K562 (cell line): Measurements from ENCODE around the gene KCP. TPM values are rescaled to one million over a fixed set of nuclear protein-coding genes. Genes with fewer than 3 reads are reported as not detected.
A peak's percentile ranks its signal among the peaks of the same experiment; 100 is the strongest.

Experiments
- ARID1B ChIP-seq: fragments of 450-650 bp; IDR thresholded peaks from 2 replicates; pipeline ENCODE4 v1.6.1; 2016; ENCODE audit warnings: antibody characterized with exemption, mild to moderate bottlenecking, inconsistent platforms
- CC2D1A ChIP-seq: fragments of 450-650 bp; IDR thresholded peaks from 2 replicates; pipeline ENCODE4 v1.6.1; 2017; ENCODE audit warnings: mild to moderate bottlenecking
- CREB1 ChIP-seq, 2 experiments: sonication (generic) in 1 of 2; formaldehyde crosslinking in 1 of 2; IDR thresholded peaks; 2 replicates each; pipeline versions ENCODE4 v1.6.1 to v1.8.0; 2012 to 2022; ENCODE audit warnings: inconsistent platforms in 1 of 2, mild to moderate bottlenecking in 1 of 2, missing genetic modification reagents in 1 of 2, moderate library complexity in 1 of 2
- CREM ChIP-seq: IDR thresholded peaks from 2 replicates; pipeline ENCODE4 v1.6.1; 2014; ENCODE audit warnings: antibody characterized with exemption, low read depth
- GATAD2B ChIP-seq: fragments of 450-650 bp; IDR thresholded peaks from 2 replicates; pipeline ENCODE4 v1.6.1; 2017; ENCODE audit warnings: mild to moderate bottlenecking, borderline replicate concordance
- HDGF ChIP-seq: fragments of 450-650 bp; IDR thresholded peaks from 2 replicates; pipeline ENCODE4 v1.6.1; 2016
- HSF4 ChIP-seq: fragments of 250-450 bp; sonication (Bioruptor Pico); IDR thresholded peaks from 2 replicates; pipeline ENCODE4 v2.1.2; 2022; ENCODE audit warnings: mild to moderate bottlenecking, moderate library complexity, borderline replicate concordance
- KAT8 ChIP-seq: fragments of 450-650 bp; IDR thresholded peaks from 2 replicates; pipeline ENCODE4 v1.6.1; 2016; ENCODE audit warnings: low read depth, mild to moderate bottlenecking
- KDM4B ChIP-seq, 2 experiments: fragments of 450-650 bp in 1 of 2; sonication (generic) in 1 of 2; IDR thresholded peaks; 2 replicates each; pipeline ENCODE4 v1.6.1; 2016 to 2017; ENCODE audit warnings: borderline replicate concordance in 2 of 2, antibody characterized with exemption in 1 of 2, low read depth in 1 of 2, mild to moderate bottlenecking in 1 of 2
- MAFG ChIP-seq: fragments of 450-650 bp; conservative IDR thresholded peaks from 2 replicates; pipeline ENCODE4 v1.6.1; 2016; ENCODE audit warnings: missing genetic modification characterization, missing compliant biosample characterization
- MEIS2 ChIP-seq: fragments of 450-650 bp; IDR thresholded peaks from 2 replicates; pipeline ENCODE4 v1.6.1; 2014; ENCODE audit warnings: mild to moderate bottlenecking; ENCODE audit not compliant: partially characterized antibody
- MTA1 ChIP-seq: fragments of 450-650 bp; IDR thresholded peaks from 2 replicates; pipeline ENCODE4 v1.6.1; 2017; ENCODE audit warnings: borderline replicate concordance
- MTA3 ChIP-seq: fragments of 450-650 bp; formaldehyde crosslinking; IDR thresholded peaks from 2 replicates; pipeline ENCODE4 v1.6.1; 2017; ENCODE audit warnings: mild to moderate bottlenecking, borderline replicate concordance
- NR3C1 ChIP-seq: sonication (generic); formaldehyde crosslinking; IDR thresholded peaks from 2 replicates; pipeline ENCODE4 v1.8.1; 2022; ENCODE audit warnings: missing genetic modification reagents
- TAL1 ChIP-seq: fragments of 450-650 bp; IDR thresholded peaks from 2 replicates; pipeline ENCODE4 v1.6.1; 2016; ENCODE audit warnings: mild to moderate bottlenecking
- XRCC5 ChIP-seq: fragments of 200-400 bp; formaldehyde crosslinking; IDR thresholded peaks from 2 replicates; pipeline ENCODE4 v1.6.1; 2017; ENCODE audit warnings: low read depth, mild to moderate bottlenecking, low read length
- ZNF133 ChIP-seq: fragments of 250-450 bp; sonication (Bioruptor Pico); IDR thresholded peaks from 2 replicates; pipeline ENCODE4 v1.4.0; 2020; ENCODE audit warnings: mild to moderate bottlenecking
- ZNF140 ChIP-seq: fragments of 250-450 bp; sonication (Bioruptor Pico); IDR thresholded peaks from 2 replicates; pipeline ENCODE4 v1.8.0; 2021; ENCODE audit warnings: moderate library complexity, mild to moderate bottlenecking, inconsistent platforms
- ZNF431 ChIP-seq: sonication (generic); formaldehyde crosslinking; IDR thresholded peaks from 2 replicates; pipeline ENCODE4 v1.8.0; 2022; ENCODE audit warnings: mild to moderate bottlenecking, missing genetic modification reagents
- ZNF445 ChIP-seq: fragments of 250-450 bp; sonication (Bioruptor Pico); IDR thresholded peaks from 2 replicates; pipeline ENCODE4 v1.4.0; 2020; ENCODE audit warnings: low read depth, mild to moderate bottlenecking, moderate library complexity
- ZNF583 ChIP-seq: fragments of 250-450 bp; sonication (Bioruptor Pico); IDR thresholded peaks from 2 replicates; pipeline ENCODE4 v1.4.0; 2020
- ZNF717 ChIP-seq: fragments of 250-450 bp; sonication (Bioruptor Pico); IDR thresholded peaks from 2 replicates; pipeline ENCODE4 v1.5.0; 2021
- ZSCAN29 ChIP-seq: fragments of 450-650 bp; IDR thresholded peaks from 2 replicates; pipeline ENCODE4 v1.6.1; 2017
- polyA plus RNA-seq, 8 experiments: library from polyadenylated mRNA; depleted of rRNA in 4 of 8; stranded (reverse) in 5 of 8; unstranded in 3 of 8; fragments of >200 nt; fragmentation: Nextera tagmentation in 2 of 8; fragmentation: Illumina TruSeq in 1 of 8; extraction: Ambion mirVana in 2 of 8; extraction: Trizol in 1 of 8; gene quantifications; 2 replicates each; pipeline versions ENCODE4 v1.2.1 to v1.2.3, GENCODE V29; 2011 to 2014; ENCODE audit warnings: inconsistent platforms in 1 of 8, missing spikeins in 1 of 8
- total RNA-seq, 7 experiments: library from RNA; depleted of rRNA in 6 of 7; stranded (reverse); fragments of >200 nt in 6 of 7; fragmentation: Illumina TruSeq in 2 of 7; extraction: Trizol in 2 of 7; gene quantifications; 2 replicates each; pipeline versions ENCODE4 v1.2.1 to v1.2.3, GENCODE V29; 2011 to 2021; ENCODE audit warnings: low replicate concordance in 1 of 7
- TF ChIP-seq, protein P1 (sequence below): fragments of 450-650 bp; IDR thresholded peaks from 2 replicates; pipeline ENCODE4 v1.6.1; 2016; ENCODE audit warnings: borderline replicate concordance
- TF ChIP-seq, protein P2 (sequence below): fragments of 150-350 bp; IDR thresholded peaks from 2 replicates; pipeline ENCODE4 v1.6.1; 2014; ENCODE audit warnings: low read depth, mild to moderate bottlenecking, low read length, borderline replicate concordance

The KCP gene
- total and polyA plus RNA-seq, 9 of the 15 experiments (the other 6 are each of a cell fraction or from before 2014, with no cell fraction given) = 0.06 to 0.17 (median 0.12) TPM; not detected in 3

DNA sequence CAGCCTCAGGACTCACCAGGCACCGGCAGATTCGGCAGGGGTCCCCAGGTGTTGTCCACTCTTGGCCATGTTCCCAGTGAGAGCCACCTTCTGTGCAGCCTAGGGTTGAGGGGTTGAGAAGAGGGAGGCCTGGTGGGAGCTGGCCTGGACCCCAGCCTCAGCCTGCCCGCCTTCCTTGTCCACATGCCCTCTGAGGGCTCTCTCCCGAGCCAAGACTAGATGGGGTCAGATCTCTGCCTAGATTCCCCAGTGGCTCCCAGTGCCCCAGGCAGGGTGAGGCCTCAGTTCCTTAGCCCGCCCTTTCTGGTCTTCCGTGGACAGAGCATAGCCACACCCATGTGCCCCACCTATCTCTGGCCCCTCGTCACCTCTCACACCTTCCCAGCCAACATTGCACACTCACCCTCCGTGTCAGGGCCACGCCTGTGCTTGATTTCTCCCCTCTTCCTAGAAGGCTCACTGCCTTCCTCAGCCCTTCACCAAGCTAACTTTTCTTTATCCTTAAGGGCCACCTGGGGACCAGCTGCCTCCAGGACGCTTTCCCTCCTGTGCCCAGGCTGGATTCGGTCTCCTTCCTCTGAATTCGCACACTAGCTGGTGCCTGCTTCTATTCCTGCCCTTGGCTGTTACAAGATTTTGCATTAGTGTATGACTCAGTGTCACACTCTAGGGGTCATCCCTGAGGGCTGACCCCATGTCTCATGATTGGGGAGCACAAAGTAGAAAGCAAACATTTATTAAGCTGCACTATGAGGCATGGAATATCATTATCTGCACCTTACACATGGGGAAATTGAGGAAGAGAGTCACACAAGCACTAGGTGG is 7.5 kb downstream of the KCP start (continued):
- TF ChIP-seq HDGF (peak; percentile 57; the same call in 1 of the 2 replicates), MEIS2 (no peak), MTA3 (no peak), XRCC5 (no peak), KAT8 (no peak), ZNF445 (CRISPR knock-in tag) (no peak), ZNF431 (CRISPR knock-in tag) (no peak), KDM4B (IDR thresholded peaks at IDR 0.05; ENCODE audit: borderline replicate concordance in 2 of 2, low read depth in 1 of 2) (no peak), TAL1 (no peak), ZNF140 (CRISPR knock-in tag) (no peak), ARID1B (peak; percentile 61), MAFG (tag) (no peak), ZNF717 (CRISPR knock-in tag) (no peak), CREM (no peak), ZSCAN29 (no peak), ZNF583 (CRISPR knock-in tag) (no peak), NR3C1 (CRISPR knock-in tag) (no peak), ZNF133 (CRISPR knock-in tag) (no peak), MTA1 (peak; percentile 49; the same call in 1 of the 2 replicates), HSF4 (CRISPR knock-in tag) (no peak), GATAD2B (no peak), CREB1 (IDR thresholded peaks at IDR 0.05) (no peak), CREB1 (CRISPR knock-in tag; IDR thresholded peaks at IDR 0.05) (no peak), CC2D1A (no peak)
- TF ChIP-seq, protein P1, sequence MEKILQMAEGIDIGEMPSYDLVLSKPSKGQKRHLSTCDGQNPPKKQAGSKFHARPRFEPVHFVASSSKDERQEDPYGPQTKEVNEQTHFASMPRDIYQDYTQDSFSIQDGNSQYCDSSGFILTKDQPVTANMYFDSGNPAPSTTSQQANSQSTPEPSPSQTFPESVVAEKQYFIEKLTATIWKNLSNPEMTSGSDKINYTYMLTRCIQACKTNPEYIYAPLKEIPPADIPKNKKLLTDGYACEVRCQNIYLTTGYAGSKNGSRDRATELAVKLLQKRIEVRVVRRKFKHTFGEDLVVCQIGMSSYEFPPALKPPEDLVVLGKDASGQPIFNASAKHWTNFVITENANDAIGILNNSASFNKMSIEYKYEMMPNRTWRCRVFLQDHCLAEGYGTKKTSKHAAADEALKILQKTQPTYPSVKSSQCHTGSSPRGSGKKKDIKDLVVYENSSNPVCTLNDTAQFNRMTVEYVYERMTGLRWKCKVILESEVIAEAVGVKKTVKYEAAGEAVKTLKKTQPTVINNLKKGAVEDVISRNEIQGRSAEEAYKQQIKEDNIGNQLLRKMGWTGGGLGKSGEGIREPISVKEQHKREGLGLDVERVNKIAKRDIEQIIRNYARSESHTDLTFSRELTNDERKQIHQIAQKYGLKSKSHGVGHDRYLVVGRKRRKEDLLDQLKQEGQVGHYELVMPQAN = no peak
- TF ChIP-seq, protein P2, sequence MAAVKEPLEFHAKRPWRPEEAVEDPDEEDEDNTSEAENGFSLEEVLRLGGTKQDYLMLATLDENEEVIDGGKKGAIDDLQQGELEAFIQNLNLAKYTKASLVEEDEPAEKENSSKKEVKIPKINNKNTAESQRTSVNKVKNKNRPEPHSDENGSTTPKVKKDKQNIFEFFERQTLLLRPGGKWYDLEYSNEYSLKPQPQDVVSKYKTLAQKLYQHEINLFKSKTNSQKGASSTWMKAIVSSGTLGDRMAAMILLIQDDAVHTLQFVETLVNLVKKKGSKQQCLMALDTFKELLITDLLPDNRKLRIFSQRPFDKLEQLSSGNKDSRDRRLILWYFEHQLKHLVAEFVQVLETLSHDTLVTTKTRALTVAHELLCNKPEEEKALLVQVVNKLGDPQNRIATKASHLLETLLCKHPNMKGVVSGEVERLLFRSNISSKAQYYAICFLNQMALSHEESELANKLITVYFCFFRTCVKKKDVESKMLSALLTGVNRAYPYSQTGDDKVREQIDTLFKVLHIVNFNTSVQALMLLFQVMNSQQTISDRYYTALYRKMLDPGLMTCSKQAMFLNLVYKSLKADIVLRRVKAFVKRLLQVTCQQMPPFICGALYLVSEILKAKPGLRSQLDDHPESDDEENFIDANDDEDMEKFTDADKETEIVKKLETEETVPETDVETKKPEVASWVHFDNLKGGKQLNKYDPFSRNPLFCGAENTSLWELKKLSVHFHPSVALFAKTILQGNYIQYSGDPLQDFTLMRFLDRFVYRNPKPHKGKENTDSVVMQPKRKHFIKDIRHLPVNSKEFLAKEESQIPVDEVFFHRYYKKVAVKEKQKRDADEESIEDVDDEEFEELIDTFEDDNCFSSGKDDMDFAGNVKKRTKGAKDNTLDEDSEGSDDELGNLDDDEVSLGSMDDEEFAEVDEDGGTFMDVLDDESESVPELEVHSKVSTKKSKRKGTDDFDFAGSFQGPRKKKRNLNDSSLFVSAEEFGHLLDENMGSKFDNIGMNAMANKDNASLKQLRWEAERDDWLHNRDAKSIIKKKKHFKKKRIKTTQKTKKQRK = no peak
